Measurements from ENCODE around the gene NEK5.
"Not testable (repeated sequence)": the region's sequence is repeated elsewhere in the genome, so short reads cannot be mapped to it uniquely, and the experiment has no call there.

NEK5 gene

DNA sequence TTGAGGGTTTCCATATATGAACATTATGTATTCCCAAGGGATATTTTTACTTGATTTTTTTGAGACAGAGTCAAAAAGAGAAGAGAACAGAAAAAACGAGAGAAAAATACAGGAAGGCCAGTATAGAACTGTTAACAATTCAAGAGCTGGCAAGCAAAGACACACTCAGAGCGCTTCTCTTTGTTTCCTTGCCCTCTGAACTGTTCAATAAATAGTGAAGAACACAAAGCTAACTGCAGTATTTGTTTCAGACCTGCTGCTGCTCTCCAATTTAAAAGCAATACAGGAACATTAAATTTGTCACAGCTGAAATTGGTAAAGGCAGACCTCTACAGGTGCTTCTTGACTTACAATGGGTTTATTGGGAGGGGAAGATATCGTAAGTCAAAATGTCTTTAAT is 44.5 kb upstream of the NEK5 start:
- Histone ChIP-seq H3K36me3 (ENCODE audit: low read length) (no peaks in the 10 kb centered on the region), H3K9ac (ENCODE audit: low read length) (no peak overlapping the region), H4K20me1 (ENCODE audit: low read depth, low read length) (no peaks in the 10 kb centered on the region), H3K79me2 (ENCODE audit: insufficient read depth, low read length) (no peaks in the 10 kb centered on the region), H3K9me3 (ENCODE audit: insufficient read depth, low read length) (no peaks in the 10 kb centered on the region), H2AFZ (ENCODE audit: low read depth, low read length, severe bottlenecking) (no peak overlapping the region), H3K4me3 (ENCODE audit: insufficient read depth, low read length, poor library complexity, severe bottlenecking) (no peak overlapping the region), H3K27ac (ENCODE audit: low read depth, low read length) (no peak overlapping the region), H3K9me2 (replicated peaks; ENCODE audit: insufficient read depth, low read length) (no peaks in the 10 kb centered on the region), H3K4me2 (ENCODE audit: low read depth, low read length, poor library complexity, severe bottlenecking) (no peak overlapping the region), H3F3A (ENCODE audit: insufficient read depth) (no peaks in the 10 kb centered on the region), H3K27me3 (ENCODE audit: low read length) (no peaks in the 10 kb centered on the region)
- TF ChIP-seq, protein P1, sequence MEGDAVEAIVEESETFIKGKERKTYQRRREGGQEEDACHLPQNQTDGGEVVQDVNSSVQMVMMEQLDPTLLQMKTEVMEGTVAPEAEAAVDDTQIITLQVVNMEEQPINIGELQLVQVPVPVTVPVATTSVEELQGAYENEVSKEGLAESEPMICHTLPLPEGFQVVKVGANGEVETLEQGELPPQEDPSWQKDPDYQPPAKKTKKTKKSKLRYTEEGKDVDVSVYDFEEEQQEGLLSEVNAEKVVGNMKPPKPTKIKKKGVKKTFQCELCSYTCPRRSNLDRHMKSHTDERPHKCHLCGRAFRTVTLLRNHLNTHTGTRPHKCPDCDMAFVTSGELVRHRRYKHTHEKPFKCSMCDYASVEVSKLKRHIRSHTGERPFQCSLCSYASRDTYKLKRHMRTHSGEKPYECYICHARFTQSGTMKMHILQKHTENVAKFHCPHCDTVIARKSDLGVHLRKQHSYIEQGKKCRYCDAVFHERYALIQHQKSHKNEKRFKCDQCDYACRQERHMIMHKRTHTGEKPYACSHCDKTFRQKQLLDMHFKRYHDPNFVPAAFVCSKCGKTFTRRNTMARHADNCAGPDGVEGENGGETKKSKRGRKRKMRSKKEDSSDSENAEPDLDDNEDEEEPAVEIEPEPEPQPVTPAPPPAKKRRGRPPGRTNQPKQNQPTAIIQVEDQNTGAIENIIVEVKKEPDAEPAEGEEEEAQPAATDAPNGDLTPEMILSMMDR (IDR thresholded peaks at IDR 0.05; ENCODE audit: insufficient read depth, low read length, poor library complexity, severe bottlenecking): no peak
- TF ChIP-seq EZH2phosphoT487 (conservative IDR thresholded peaks at IDR 0.05; ENCODE audit: low read length): no peak

- H3K36me3 ChIP-seq (ENCODE audit: low read length); H3F3A ChIP-seq (ENCODE audit: insufficient read depth); H4K20me1 ChIP-seq (ENCODE audit: low read depth, low read length); H3K27me3 ChIP-seq (ENCODE audit: low read length); H3K79me2 ChIP-seq (ENCODE audit: insufficient read depth, low read length); H3K27ac ChIP-seq (ENCODE audit: low read depth, low read length); H3K9ac ChIP-seq (ENCODE audit: low read length); H3K4me2 ChIP-seq (ENCODE audit: low read depth, low read length, poor library complexity, severe bottlenecking); H3K4me3 ChIP-seq (ENCODE audit: insufficient read depth, low read length, poor library complexity, severe bottlenecking); H3K9me3 ChIP-seq (ENCODE audit: insufficient read depth, low read length); H3K9me2 ChIP-seq (replicated peaks; ENCODE audit: insufficient read depth, low read length); H2AFZ ChIP-seq (ENCODE audit: low read depth, low read length, severe bottlenecking): not testable (repeated sequence)
These were observed 42.8 kb upstream of the NEK5 start for GRCh38 chr13:52171686-52172085.

DNA sequence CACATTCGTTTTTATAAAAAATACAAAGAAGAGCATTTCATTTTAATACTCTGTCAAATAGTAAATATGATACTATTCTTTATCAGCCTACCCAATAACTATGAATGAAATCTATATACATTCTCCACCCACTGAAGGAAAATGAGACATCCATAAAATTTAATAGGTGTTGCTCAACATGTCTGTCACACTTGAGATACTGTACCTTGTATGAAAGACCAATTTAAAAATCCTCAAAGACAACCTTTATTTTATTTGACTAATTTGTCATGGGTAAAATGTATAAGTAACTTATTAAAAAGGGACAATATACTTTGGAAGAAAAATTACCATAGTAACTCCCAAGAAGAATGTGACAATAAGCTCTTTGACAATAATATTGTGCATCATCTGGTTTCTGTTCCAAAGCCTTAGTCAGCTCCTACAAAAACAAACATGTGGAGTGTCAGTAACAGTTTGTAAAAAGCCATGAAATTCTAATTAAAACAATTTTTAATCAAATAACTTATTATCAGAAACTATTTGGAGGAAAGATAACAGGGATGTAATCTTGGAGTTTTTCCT is 42.0 kb upstream of the NEK5 start:
- H3K9ac ChIP-seq (ENCODE audit: low read length); H3K79me2 ChIP-seq (ENCODE audit: insufficient read depth, low read length); H3K4me2 ChIP-seq (ENCODE audit: low read depth, low read length, poor library complexity, severe bottlenecking); H3K36me3 ChIP-seq (ENCODE audit: low read length); H3K27ac ChIP-seq (ENCODE audit: low read depth, low read length); H3K9me2 ChIP-seq (replicated peaks; ENCODE audit: insufficient read depth, low read length); H3K4me3 ChIP-seq (ENCODE audit: insufficient read depth, low read length, poor library complexity, severe bottlenecking); H3K9me3 ChIP-seq (ENCODE audit: insufficient read depth, low read length); H2AFZ ChIP-seq (ENCODE audit: low read depth, low read length, severe bottlenecking); H3F3A ChIP-seq (ENCODE audit: insufficient read depth); H4K20me1 ChIP-seq (ENCODE audit: low read depth, low read length); H3K27me3 ChIP-seq (ENCODE audit: low read length): not testable (repeated sequence)

DNA sequence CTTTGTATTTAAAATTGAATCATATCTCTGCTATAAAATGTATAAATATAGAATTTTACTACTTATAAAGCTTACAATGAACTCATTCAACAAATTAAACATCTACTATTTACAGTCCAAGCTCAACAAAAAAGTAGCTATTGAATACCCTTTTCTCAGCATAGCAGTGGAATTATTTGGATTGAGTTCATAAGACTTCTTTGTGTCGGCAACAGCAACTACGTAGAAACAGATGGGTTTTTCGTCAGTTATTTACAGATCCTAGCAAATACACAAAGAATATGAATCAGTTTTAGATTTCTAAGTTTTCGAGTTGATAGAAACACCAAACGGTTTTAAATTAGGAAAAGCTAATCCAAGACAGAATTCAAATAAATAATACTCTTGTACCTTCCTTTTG is 41.0 kb upstream of the NEK5 start:
- H3K9me3 ChIP-seq (ENCODE audit: insufficient read depth, low read length): no peaks in the 10 kb centered on the region
- TF ChIP-seq, protein P1 (IDR thresholded peaks at IDR 0.05; ENCODE audit: insufficient read depth, low read length, poor library complexity, severe bottlenecking): no peak
- no peak for TF ChIP-seq EZH2phosphoT487 (conservative IDR thresholded peaks at IDR 0.05; ENCODE audit: low read length)

More for the DNA sequence above, 41.0 kb upstream of the NEK5 start:
- Histone ChIP-seq H2AFZ (ENCODE audit: low read depth, low read length, severe bottlenecking) (no peak overlapping the region), H3K36me3 (ENCODE audit: low read length) (no peaks in the 10 kb centered on the region), H3K9ac (ENCODE audit: low read length) (no peak overlapping the region), H3K79me2 (ENCODE audit: insufficient read depth, low read length) (no peaks in the 10 kb centered on the region), H3K27ac (ENCODE audit: low read depth, low read length) (no peak overlapping the region), H3K4me3 (ENCODE audit: insufficient read depth, low read length, poor library complexity, severe bottlenecking) (no peak overlapping the region), H3K4me2 (ENCODE audit: low read depth, low read length, poor library complexity, severe bottlenecking) (no peak overlapping the region), H4K20me1 (ENCODE audit: low read depth, low read length) (no peaks in the 10 kb centered on the region), H3K9me2 (replicated peaks; ENCODE audit: insufficient read depth, low read length) (no peaks in the 10 kb centered on the region), H3K27me3 (ENCODE audit: low read length) (no peaks in the 10 kb centered on the region), H3F3A (ENCODE audit: insufficient read depth) (no peaks in the 10 kb centered on the region)
